Esophagus squamous epithelium (tissue), 4 donors: ENCODE results near the gene CALHM3.

Source experiments
- POLR2A ChIP-seq, 4 donors: fragments of 450-650 bp; IDR thresholded peaks; one replicate each; pipeline ENCODE4 v1.6.1; 2017; ENCODE audit warnings: antibody characterized with exemption in 4 of 4, mild to moderate bottlenecking in 4 of 4, moderate library complexity in 3 of 4
- TF ChIP-seq, protein P1 (sequence below), 6 experiments: fragments of 450-650 bp in 4 of 6; fragments of 200-600 bp in 2 of 6; sonication (generic) in 2 of 6; IDR thresholded peaks; one replicate each; pipeline ENCODE4 v1.5.1; 2016 to 2019; ENCODE audit warnings: antibody characterized with exemption in 6 of 6, mild to moderate bottlenecking in 4 of 6, moderate library complexity in 4 of 6

DNA sequence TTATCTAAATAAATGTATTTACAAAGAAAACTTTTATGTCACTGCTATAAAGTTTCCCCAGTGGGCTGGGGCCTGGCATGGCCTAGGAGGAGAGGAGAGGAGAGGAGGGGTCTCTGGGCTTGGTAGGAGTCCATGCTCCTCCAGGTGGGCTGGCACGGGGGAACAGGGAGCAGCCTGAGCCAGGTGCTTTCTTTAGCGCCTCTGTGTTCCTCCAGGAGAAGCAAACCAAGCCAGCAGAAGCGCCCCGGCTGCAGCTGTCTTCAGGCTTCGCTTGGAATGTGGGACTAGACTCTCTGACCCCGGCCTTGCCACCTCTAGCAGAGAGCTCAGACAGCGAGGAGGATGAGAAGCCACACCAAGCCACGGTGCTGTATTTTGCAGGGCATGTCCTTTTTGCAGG lies 37.4 kb downstream of the CALHM3 start:
- no peak for TF ChIP-seq POLR2A (IDR thresholded peaks at IDR 0.05)
- TF ChIP-seq, protein P1, sequence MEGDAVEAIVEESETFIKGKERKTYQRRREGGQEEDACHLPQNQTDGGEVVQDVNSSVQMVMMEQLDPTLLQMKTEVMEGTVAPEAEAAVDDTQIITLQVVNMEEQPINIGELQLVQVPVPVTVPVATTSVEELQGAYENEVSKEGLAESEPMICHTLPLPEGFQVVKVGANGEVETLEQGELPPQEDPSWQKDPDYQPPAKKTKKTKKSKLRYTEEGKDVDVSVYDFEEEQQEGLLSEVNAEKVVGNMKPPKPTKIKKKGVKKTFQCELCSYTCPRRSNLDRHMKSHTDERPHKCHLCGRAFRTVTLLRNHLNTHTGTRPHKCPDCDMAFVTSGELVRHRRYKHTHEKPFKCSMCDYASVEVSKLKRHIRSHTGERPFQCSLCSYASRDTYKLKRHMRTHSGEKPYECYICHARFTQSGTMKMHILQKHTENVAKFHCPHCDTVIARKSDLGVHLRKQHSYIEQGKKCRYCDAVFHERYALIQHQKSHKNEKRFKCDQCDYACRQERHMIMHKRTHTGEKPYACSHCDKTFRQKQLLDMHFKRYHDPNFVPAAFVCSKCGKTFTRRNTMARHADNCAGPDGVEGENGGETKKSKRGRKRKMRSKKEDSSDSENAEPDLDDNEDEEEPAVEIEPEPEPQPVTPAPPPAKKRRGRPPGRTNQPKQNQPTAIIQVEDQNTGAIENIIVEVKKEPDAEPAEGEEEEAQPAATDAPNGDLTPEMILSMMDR (IDR thresholded peaks at IDR 0.05): no peak
